H9 (cell line): Measurements from ENCODE around the gene STAT2. TPM values are rescaled to one million over a fixed set of nuclear protein-coding genes. Genes with fewer than 3 reads are reported as not detected.

Experiments used
- DNase-seq: peaks from one replicate; pipeline ENCODE4 v3.0.0-alpha.2; 2017
- H2AFZ ChIP-seq: one replicate; pipeline ENCODE4 v1.6.1; 2013; ENCODE audit warnings: mild to moderate bottlenecking, low read length, control low read depth, moderate library complexity
- H2AK5ac ChIP-seq: 2 replicates; pipeline ENCODE4 v1.6.1; 2013; ENCODE audit warnings: low read length, control low read depth, mixed read lengths; ENCODE audit not compliant: insufficient read length
- H2BK120ac ChIP-seq: one replicate; pipeline ENCODE4 v1.6.1; 2013; ENCODE audit warnings: low read depth, mild to moderate bottlenecking, low read length, control low read depth, inconsistent platforms; ENCODE audit not compliant: poor library complexity, severe bottlenecking
- H2BK12ac ChIP-seq: 2 replicates; pipeline ENCODE4 v1.6.1; 2013; ENCODE audit warnings: low read length, control low read depth, mixed read lengths, low read depth; ENCODE audit not compliant: insufficient read length
- H2BK15ac ChIP-seq: 2 replicates; pipeline ENCODE4 v1.6.1; 2013; ENCODE audit warnings: low read depth, low read length, control low read depth
- H2BK20ac ChIP-seq: one replicate; pipeline ENCODE4 v1.6.1; 2013; ENCODE audit warnings: low read depth, mild to moderate bottlenecking, low read length, control low read depth, inconsistent platforms; ENCODE audit not compliant: poor library complexity, severe bottlenecking
- H2BK5ac ChIP-seq: 2 replicates; pipeline ENCODE4 v1.6.1; 2013; ENCODE audit warnings: low read length, control low read depth, mixed read lengths; ENCODE audit not compliant: insufficient read length
- H3K14ac ChIP-seq: 2 replicates; pipeline ENCODE4 v1.6.1; 2013; ENCODE audit warnings: low read length, control low read depth; ENCODE audit not compliant: insufficient read depth
- H3K18ac ChIP-seq: 2 replicates; pipeline ENCODE4 v1.6.1; 2013; ENCODE audit warnings: low read depth, mild to moderate bottlenecking, mixed read lengths, low read length, control low read depth; ENCODE audit not compliant: insufficient read length
- H3K23ac ChIP-seq: 2 replicates; pipeline ENCODE4 v1.6.1; 2013; ENCODE audit warnings: low read length, control low read depth, mixed read lengths, low read depth; ENCODE audit not compliant: insufficient read length
- H3K23me2 ChIP-seq: 2 replicates; pipeline ENCODE4 v1.6.1; 2013; ENCODE audit warnings: low read depth, mild to moderate bottlenecking, mixed read lengths, low read length, control low read depth; ENCODE audit not compliant: insufficient read length, poor library complexity, severe bottlenecking
- H3K27ac ChIP-seq: 2 replicates; pipeline ENCODE4 v1.5.1; 2013; ENCODE audit warnings: low read length, control low read depth, mixed read lengths, low read depth; ENCODE audit not compliant: insufficient read length
- H3K27me3 ChIP-seq: 2 replicates; pipeline ENCODE4 v1.6.1; 2013; ENCODE audit warnings: low read length, control low read depth, inconsistent platforms; ENCODE audit not compliant: insufficient read depth
- H3K4ac ChIP-seq: 2 replicates; pipeline ENCODE4 v1.6.1; 2013; ENCODE audit warnings: low read depth, mild to moderate bottlenecking, control low read depth, inconsistent platforms, low read length, moderate library complexity
- H3K4me1 ChIP-seq: 2 replicates; pipeline ENCODE4 v1.6.1; 2013; ENCODE audit warnings: low read length, control low read depth, inconsistent platforms; ENCODE audit not compliant: insufficient read depth
- H3K4me2 ChIP-seq: 2 replicates; pipeline ENCODE4 v1.6.1; 2013; ENCODE audit warnings: low read length, control low read depth, mixed read lengths; ENCODE audit not compliant: insufficient read length, insufficient read depth
- H3K56ac ChIP-seq: 2 replicates; pipeline ENCODE4 v1.6.1; 2013; ENCODE audit warnings: low read depth, mild to moderate bottlenecking, mixed read lengths, low read length, control low read depth; ENCODE audit not compliant: insufficient read length
- H3K79me1 ChIP-seq: 2 replicates; pipeline ENCODE4 v1.6.1; 2013; ENCODE audit warnings: low read depth, mild to moderate bottlenecking, moderate library complexity, low read length, control low read depth, inconsistent platforms; ENCODE audit not compliant: insufficient read depth, poor library complexity, severe bottlenecking
- H3K79me2 ChIP-seq: 2 replicates; pipeline ENCODE4 v1.6.1; 2013; ENCODE audit warnings: low read length, control low read depth, inconsistent platforms; ENCODE audit not compliant: insufficient read depth
- H3K9ac ChIP-seq: 2 replicates; pipeline ENCODE4 v1.6.1; 2013; ENCODE audit warnings: low read length, control low read depth, mixed read lengths; ENCODE audit not compliant: insufficient read length; ENCODE audit errors: extremely low read depth
- H3K9me3 ChIP-seq: one replicate; pipeline ENCODE4 v1.6.1; 2013; ENCODE audit warnings: low read depth, low read length, inconsistent platforms; ENCODE audit not compliant: control insufficient read depth
- H3T11ph ChIP-seq: one replicate; pipeline ENCODE4 v1.6.1; 2013; ENCODE audit warnings: mild to moderate bottlenecking, low read length, control low read depth, inconsistent platforms
- H4K20me1 ChIP-seq: one replicate; pipeline ENCODE4 v1.6.1; 2013; ENCODE audit not compliant: control insufficient read depth, insufficient read length, insufficient read depth
- H4K5ac ChIP-seq: 2 replicates; pipeline ENCODE4 v1.6.1; 2013; ENCODE audit warnings: low read depth, mild to moderate bottlenecking, mixed read lengths, low read length, control low read depth; ENCODE audit not compliant: insufficient read length
- H4K8ac ChIP-seq: replicated peaks from 2 replicates; pipeline ENCODE4 v1.6.1; 2013; ENCODE audit warnings: low read length, control low read depth, mixed read lengths, low read depth; ENCODE audit not compliant: insufficient read length
- H4K91ac ChIP-seq: 2 replicates; pipeline ENCODE4 v1.6.1; 2013; ENCODE audit warnings: low read depth, mild to moderate bottlenecking, moderate library complexity, mixed read lengths, low read length, control low read depth; ENCODE audit not compliant: insufficient read length
- H3K27ac Mint-ChIP-seq, 3 experiments: 2 replicates in 2 of 3; 3 replicates in 1 of 3; pipeline ENCODE4 v1.8.0; 2020 to 2021; ENCODE audit warnings: mixed read lengths in 3 of 3, mild to moderate bottlenecking in 1 of 3, moderate library complexity in 1 of 3
- H3K27me3 Mint-ChIP-seq: 2 replicates; pipeline ENCODE4 v1.8.0; 2021; ENCODE audit warnings: low read depth, mild to moderate bottlenecking, moderate library complexity, mixed read lengths
- H3K36me3 Mint-ChIP-seq, 3 experiments: 2 replicates in 2 of 3; 3 replicates in 1 of 3; pipeline ENCODE4 v1.8.0; 2020 to 2021; ENCODE audit warnings: low read depth in 3 of 3, mixed read lengths in 3 of 3; ENCODE audit not compliant: insufficient read depth in 1 of 3
- H3K4me1 Mint-ChIP-seq, 2 experiments: 2 replicates each; pipeline ENCODE4 v1.8.0; 2020; ENCODE audit warnings: mixed read lengths in 2 of 2
- H3K4me3 Mint-ChIP-seq, 2 experiments: 2 replicates in 1 of 2; 3 replicates in 1 of 2; pipeline ENCODE4 v1.8.0; 2020 to 2021; ENCODE audit warnings: mild to moderate bottlenecking in 2 of 2, mixed read lengths in 2 of 2, moderate library complexity in 1 of 2
- H3K9me3 Mint-ChIP-seq, 2 experiments: 2 replicates in 1 of 2; 3 replicates in 1 of 2; pipeline ENCODE4 v1.8.0; 2020; ENCODE audit warnings: mild to moderate bottlenecking in 2 of 2, mixed read lengths in 2 of 2, moderate library complexity in 1 of 2
- WGBS: extraction: QIAGEN DNeasy Blood & Tissue Kit; methylation state at CpG from one replicate; pipeline ENCODE4 v1.1.7; 2013; ENCODE audit warnings: missing lambda C conversion rate, low lambda C conversion rate, mixed read lengths; ENCODE audit not compliant: insufficient read length; ENCODE audit errors: extremely low coverage; 5-methylcytosine and 5-hydroxymethylcytosine counted together
- total RNA-seq: library from RNA; stranded (reverse); gene quantifications from 2 replicates; pipeline ENCODE4 v1.2.1, GENCODE V29; 2021
- TF ChIP-seq, protein P1 (sequence below): fragments of 200-600 bp; sonication (generic); conservative IDR thresholded peaks from 3 replicates; pipeline ENCODE4 v1.8.0; 2021; ENCODE audit warnings: antibody characterized with exemption, mild to moderate bottlenecking

Gene STAT2
- total RNA-seq, 1 experiment from 2014 or later = 47.8 TPM

DNA sequence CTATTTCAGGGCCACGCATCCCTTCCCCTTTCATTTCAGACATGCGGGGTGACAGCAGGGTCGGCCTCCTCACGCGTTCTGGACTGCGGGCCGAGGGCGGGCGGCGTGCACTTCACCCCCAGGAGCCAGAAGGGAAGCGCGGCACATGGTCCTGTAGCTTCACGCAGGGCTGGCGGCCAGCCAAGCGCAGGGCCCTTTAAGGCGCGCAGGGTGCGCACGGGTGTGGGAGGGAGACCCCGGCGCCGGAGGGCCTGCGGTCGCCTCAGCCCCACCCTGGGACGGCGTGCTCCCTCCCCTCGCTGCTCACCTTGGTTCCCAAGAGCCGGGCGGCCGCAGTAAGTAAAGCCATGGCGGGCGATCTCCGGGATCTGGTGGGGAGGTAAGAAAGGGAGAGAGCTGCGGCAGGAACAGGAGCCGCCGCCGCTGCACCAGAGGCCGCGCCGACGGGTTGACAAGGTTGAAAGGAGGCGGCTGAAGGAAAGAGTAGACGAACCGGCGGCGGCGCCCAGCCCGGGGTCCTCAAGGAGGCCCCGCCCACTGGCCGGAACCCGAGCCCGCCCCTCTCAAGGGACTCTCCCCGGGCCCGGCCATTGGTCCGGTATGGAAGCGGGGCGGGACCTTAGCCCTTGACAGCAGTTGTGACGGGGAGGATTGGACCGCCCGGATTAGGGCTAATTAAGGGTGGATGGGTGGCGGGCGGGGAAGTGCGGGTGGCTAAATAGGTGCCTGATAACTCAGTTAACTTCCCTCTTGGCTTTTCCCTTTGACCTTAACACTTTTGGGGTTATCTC, 59.9 kb downstream of the STAT2 start, which contains the start of gene CS:
TSS of gene CS (minus strand) at position 478 of the 791 bp plus-strand sequence. CDS start at position 349, 129 bp downstream.
- no peak within 1 kb of the TSS for H2BK20ac ChIP-seq
- H3K18ac ChIP-seq = peak within 1 kb of the TSS; percentile 63
- no peak within 1 kb of the TSS for H2BK12ac ChIP-seq
- H3K27ac ChIP-seq = peak within 1 kb of the TSS; percentile 35
- H3K14ac ChIP-seq = peak within 1 kb of the TSS; percentile 45
- H3K4ac ChIP-seq = no peak within 1 kb of the TSS
- peak within 1 kb of the TSS; percentile 96 for H3K4me2 ChIP-seq
- H2BK5ac ChIP-seq = peak within 1 kb of the TSS; percentile 24
- DNase-seq = peak; percentile 99
- H2AFZ ChIP-seq = no peak within 1 kb of the TSS
- H3K27me3 ChIP-seq = no peaks in the 10 kb centered on the region
- Mint-ChIP-seq H3K9me3 (no peaks in the 10 kb centered on the region), H3K36me3 (peaks cover 6 to 43% (median 21%) of the 10 kb centered on the region in 3 experiments), H3K27me3 (no peaks in the 10 kb centered on the region), H3K4me3 (peak within 1 kb of the TSS; percentile 95 to 96), H3K4me1 (peaks cover 15 to 19% of the 10 kb centered on the region in 2 experiments), H3K27ac (peak within 1 kb of the TSS; percentile 96 to 99 (median 99))
- no peak within 1 kb of the TSS for H4K5ac ChIP-seq
- no CpG with 5 or more reads among the region's 63 CpGs for WGBS
- H4K20me1 ChIP-seq = no peaks in the 10 kb centered on the region
- no peak within 1 kb of the TSS for H2AK5ac ChIP-seq
- H3K9ac ChIP-seq = peak within 1 kb of the TSS; percentile 87
- no peak within 1 kb of the TSS for H2BK120ac ChIP-seq
- H4K8ac ChIP-seq = no peak within 1 kb of the TSS
- H3K23me2 ChIP-seq = peaks cover 11% of the 10 kb centered on the region
- TF ChIP-seq, protein P1, sequence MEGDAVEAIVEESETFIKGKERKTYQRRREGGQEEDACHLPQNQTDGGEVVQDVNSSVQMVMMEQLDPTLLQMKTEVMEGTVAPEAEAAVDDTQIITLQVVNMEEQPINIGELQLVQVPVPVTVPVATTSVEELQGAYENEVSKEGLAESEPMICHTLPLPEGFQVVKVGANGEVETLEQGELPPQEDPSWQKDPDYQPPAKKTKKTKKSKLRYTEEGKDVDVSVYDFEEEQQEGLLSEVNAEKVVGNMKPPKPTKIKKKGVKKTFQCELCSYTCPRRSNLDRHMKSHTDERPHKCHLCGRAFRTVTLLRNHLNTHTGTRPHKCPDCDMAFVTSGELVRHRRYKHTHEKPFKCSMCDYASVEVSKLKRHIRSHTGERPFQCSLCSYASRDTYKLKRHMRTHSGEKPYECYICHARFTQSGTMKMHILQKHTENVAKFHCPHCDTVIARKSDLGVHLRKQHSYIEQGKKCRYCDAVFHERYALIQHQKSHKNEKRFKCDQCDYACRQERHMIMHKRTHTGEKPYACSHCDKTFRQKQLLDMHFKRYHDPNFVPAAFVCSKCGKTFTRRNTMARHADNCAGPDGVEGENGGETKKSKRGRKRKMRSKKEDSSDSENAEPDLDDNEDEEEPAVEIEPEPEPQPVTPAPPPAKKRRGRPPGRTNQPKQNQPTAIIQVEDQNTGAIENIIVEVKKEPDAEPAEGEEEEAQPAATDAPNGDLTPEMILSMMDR = no peak
- no peaks in the 10 kb centered on the region; the same call in 1 of the 2 replicates for H3K4me1 ChIP-seq
- H3K79me2 ChIP-seq = peaks cover 15% of the 10 kb centered on the region; the same call in 1 of the 2 replicates
- H3K56ac ChIP-seq = no peak within 1 kb of the TSS
- no peak within 1 kb of the TSS for H4K91ac ChIP-seq
- no peak within 1 kb of the TSS for H3K23ac ChIP-seq
- no peak within 1 kb of the TSS; the same call in 1 of the 2 replicates for H2BK15ac ChIP-seq
- H3T11ph ChIP-seq = no peak within 1 kb of the TSS
- no peaks in the 10 kb centered on the region for H3K9me3 ChIP-seq
- peaks cover 15% of the 10 kb centered on the region for H3K79me1 ChIP-seq
